Measurements from ENCODE around the gene IQCH. TPM values are rescaled to one million over a fixed set of nuclear protein-coding genes. Genes with fewer than 3 reads are reported as not detected.

The IQCH gene
- total and polyA plus RNA-seq, 2 experiments from 2014 or later: 1.7 to 4.6 TPM

GRCh38 chr15:67208396-67208795, 46.2 kb upstream of the IQCH start:
- no peaks in the 10 kb centered on the region for H3K4me1 ChIP-seq (ENCODE audit: insufficient read depth)
- H3K36me3 ChIP-seq (ENCODE audit: insufficient read depth): no peaks in the 10 kb centered on the region; the same call in 1 of the 2 replicates
- DNase-seq (ENCODE audit: low spot score): no peak
- Mint-ChIP-seq H3K36me3 (ENCODE audit: low read depth) (0 out of 3 replicates have a peak, but pooled peaks cover 3% of the 10 kb centered on the region), H3K27me3 (ENCODE audit: insufficient read depth, low read depth, poor library complexity) (peaks cover 1% of the 10 kb centered on the region), H3K9me3 (no peaks in the 10 kb centered on the region), H3K4me1 (no peaks in the 10 kb centered on the region), H3K27ac (no peak overlapping the region), H3K4me3 (no peak overlapping the region)
- no peaks in the 10 kb centered on the region for H3K27me3 ChIP-seq (ENCODE audit: insufficient read depth)
- TF ChIP-seq EZH2phosphoT487 (IDR thresholded peaks at IDR 0.05; ENCODE audit: unreplicated experiment) (no peak), CREB1 (CRISPR knock-in tag; IDR thresholded peaks at IDR 0.05; ENCODE audit: low read depth) (no peak), ZNF462 (CRISPR knock-in tag; IDR thresholded peaks at IDR 0.05) (no peak), ZNF114 (CRISPR knock-in tag; IDR thresholded peaks at IDR 0.05) (no peak), JUNB (IDR thresholded peaks at IDR 0.05; ENCODE audit: unreplicated experiment) (no peak), EZH2 (IDR thresholded peaks at IDR 0.05; ENCODE audit: low read depth, unreplicated experiment) (no peak), ZNF331 (CRISPR knock-in tag; IDR thresholded peaks at IDR 0.05; ENCODE audit: low read depth) (no peak), STAT1 (IDR thresholded peaks at IDR 0.05; ENCODE audit: unreplicated experiment) (no peak), POLR2AphosphoS5 (IDR thresholded peaks at IDR 0.05; ENCODE audit: low read depth) (no peak), NANOG (IDR thresholded peaks at IDR 0.05; ENCODE audit: borderline replicate concordance) (no peak)
- TF ChIP-seq, protein P1, sequence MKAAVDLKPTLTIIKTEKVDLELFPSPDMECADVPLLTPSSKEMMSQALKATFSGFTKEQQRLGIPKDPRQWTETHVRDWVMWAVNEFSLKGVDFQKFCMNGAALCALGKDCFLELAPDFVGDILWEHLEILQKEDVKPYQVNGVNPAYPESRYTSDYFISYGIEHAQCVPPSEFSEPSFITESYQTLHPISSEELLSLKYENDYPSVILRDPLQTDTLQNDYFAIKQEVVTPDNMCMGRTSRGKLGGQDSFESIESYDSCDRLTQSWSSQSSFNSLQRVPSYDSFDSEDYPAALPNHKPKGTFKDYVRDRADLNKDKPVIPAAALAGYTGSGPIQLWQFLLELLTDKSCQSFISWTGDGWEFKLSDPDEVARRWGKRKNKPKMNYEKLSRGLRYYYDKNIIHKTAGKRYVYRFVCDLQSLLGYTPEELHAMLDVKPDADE (IDR thresholded peaks at IDR 0.05): no peak
- TF ChIP-seq, protein P2, sequence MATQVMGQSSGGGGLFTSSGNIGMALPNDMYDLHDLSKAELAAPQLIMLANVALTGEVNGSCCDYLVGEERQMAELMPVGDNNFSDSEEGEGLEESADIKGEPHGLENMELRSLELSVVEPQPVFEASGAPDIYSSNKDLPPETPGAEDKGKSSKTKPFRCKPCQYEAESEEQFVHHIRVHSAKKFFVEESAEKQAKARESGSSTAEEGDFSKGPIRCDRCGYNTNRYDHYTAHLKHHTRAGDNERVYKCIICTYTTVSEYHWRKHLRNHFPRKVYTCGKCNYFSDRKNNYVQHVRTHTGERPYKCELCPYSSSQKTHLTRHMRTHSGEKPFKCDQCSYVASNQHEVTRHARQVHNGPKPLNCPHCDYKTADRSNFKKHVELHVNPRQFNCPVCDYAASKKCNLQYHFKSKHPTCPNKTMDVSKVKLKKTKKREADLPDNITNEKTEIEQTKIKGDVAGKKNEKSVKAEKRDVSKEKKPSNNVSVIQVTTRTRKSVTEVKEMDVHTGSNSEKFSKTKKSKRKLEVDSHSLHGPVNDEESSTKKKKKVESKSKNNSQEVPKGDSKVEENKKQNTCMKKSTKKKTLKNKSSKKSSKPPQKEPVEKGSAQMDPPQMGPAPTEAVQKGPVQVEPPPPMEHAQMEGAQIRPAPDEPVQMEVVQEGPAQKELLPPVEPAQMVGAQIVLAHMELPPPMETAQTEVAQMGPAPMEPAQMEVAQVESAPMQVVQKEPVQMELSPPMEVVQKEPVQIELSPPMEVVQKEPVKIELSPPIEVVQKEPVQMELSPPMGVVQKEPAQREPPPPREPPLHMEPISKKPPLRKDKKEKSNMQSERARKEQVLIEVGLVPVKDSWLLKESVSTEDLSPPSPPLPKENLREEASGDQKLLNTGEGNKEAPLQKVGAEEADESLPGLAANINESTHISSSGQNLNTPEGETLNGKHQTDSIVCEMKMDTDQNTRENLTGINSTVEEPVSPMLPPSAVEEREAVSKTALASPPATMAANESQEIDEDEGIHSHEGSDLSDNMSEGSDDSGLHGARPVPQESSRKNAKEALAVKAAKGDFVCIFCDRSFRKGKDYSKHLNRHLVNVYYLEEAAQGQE (IDR thresholded peaks at IDR 0.05; ENCODE audit: unreplicated experiment): no peak
- TF ChIP-seq, protein P3, sequence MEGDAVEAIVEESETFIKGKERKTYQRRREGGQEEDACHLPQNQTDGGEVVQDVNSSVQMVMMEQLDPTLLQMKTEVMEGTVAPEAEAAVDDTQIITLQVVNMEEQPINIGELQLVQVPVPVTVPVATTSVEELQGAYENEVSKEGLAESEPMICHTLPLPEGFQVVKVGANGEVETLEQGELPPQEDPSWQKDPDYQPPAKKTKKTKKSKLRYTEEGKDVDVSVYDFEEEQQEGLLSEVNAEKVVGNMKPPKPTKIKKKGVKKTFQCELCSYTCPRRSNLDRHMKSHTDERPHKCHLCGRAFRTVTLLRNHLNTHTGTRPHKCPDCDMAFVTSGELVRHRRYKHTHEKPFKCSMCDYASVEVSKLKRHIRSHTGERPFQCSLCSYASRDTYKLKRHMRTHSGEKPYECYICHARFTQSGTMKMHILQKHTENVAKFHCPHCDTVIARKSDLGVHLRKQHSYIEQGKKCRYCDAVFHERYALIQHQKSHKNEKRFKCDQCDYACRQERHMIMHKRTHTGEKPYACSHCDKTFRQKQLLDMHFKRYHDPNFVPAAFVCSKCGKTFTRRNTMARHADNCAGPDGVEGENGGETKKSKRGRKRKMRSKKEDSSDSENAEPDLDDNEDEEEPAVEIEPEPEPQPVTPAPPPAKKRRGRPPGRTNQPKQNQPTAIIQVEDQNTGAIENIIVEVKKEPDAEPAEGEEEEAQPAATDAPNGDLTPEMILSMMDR (conservative IDR thresholded peaks at IDR 0.05; ENCODE audit: low read depth in 2 of 2): no peak
- H3F3A ChIP-seq (replicated peaks; ENCODE audit: low read depth): no peaks in the 10 kb centered on the region
- H3K4me3 ChIP-seq: no peak overlapping the region
- H4K20me1 ChIP-seq (replicated peaks; ENCODE audit: insufficient read depth): no peaks in the 10 kb centered on the region
- no peak overlapping the region for H2AFZ ChIP-seq
- H3K4me2 ChIP-seq: no peak overlapping the region
- H3K27ac ChIP-seq (ENCODE audit: low read depth): no peak overlapping the region
- H3K79me2 ChIP-seq (replicated peaks; ENCODE audit: insufficient read depth): no peaks in the 10 kb centered on the region
- no peak for ATAC-seq
- H3K9me2 ChIP-seq (ENCODE audit: insufficient read depth): no peaks in the 10 kb centered on the region
